ENCODE measurements around the gene ANXA8L1. TPM values are rescaled to one million over a fixed set of nuclear protein-coding genes. Genes with fewer than 3 reads are reported as not detected.
"Not testable (repeated sequence)": the region's sequence is repeated elsewhere in the genome, so short reads cannot be mapped to it uniquely, and the experiment has no call there.

ANXA8L1 gene
- polyA plus RNA-seq, 3 donors from 2014 or later = not detected

- H3K4me3 Mint-ChIP-seq; H3K27me3 Mint-ChIP-seq (ENCODE audit: low read depth in 3 of 3): not testable (repeated sequence)
These were observed 44.2 kb downstream of the ANXA8L1 start for GRCh38 chr10:46419570-46420379.

GRCh38 chr10:46423550-46423949, 48.0 kb downstream of the ANXA8L1 start:
- not testable (repeated sequence) for H3K4me3 Mint-ChIP-seq; H3K27me3 Mint-ChIP-seq (ENCODE audit: low read depth in 3 of 3); H3K9me3 Mint-ChIP-seq; H3K27ac Mint-ChIP-seq; H3K36me3 Mint-ChIP-seq; DNase-seq; H3K4me1 Mint-ChIP-seq

More at GRCh38 chr10:46419570-46420379, 44.2 kb downstream of the ANXA8L1 start:
- not testable (repeated sequence) for H3K27ac Mint-ChIP-seq, H3K9me3 Mint-ChIP-seq, H3K36me3 Mint-ChIP-seq, H3K4me1 Mint-ChIP-seq, DNase-seq

GRCh38 chr10:46440942-46441341, 65.4 kb downstream of the ANXA8L1 start:
- not testable (repeated sequence) for DNase-seq; H3K36me3 Mint-ChIP-seq; H3K4me1 Mint-ChIP-seq; H3K9me3 Mint-ChIP-seq; H3K4me3 Mint-ChIP-seq; H3K27me3 Mint-ChIP-seq (ENCODE audit: low read depth in 3 of 3); H3K27ac Mint-ChIP-seq

Other genes with a start within 250 kb of the ANXA8L1 start
- not detected for gene ANTXRL, start 88.8 kb upstream of the ANXA8L1 start, polyA plus RNA-seq
- gene NPY4R, start 90.2 kb downstream of the ANXA8L1 start, polyA plus RNA-seq = not detected
- not detected for gene GPRIN2, start 180.9 kb downstream of the ANXA8L1 start, polyA plus RNA-seq
- under 1 TPM in 2 of 3 donors, not detected in 1; 0.06 to 0.07 TPM for gene SYT15, start 203.4 kb downstream of the ANXA8L1 start, polyA plus RNA-seq

Measured in immature natural killer cell (primary cell).